ENCODE data around the gene SNX18. TPM values are rescaled to one million over a fixed set of nuclear protein-coding genes. Genes with fewer than 3 reads are reported as not detected.

The SNX18 gene
- total and polyA plus RNA-seq, 2 experiments from 2014 or later = 4.7 to 33.0 TPM

DNA sequence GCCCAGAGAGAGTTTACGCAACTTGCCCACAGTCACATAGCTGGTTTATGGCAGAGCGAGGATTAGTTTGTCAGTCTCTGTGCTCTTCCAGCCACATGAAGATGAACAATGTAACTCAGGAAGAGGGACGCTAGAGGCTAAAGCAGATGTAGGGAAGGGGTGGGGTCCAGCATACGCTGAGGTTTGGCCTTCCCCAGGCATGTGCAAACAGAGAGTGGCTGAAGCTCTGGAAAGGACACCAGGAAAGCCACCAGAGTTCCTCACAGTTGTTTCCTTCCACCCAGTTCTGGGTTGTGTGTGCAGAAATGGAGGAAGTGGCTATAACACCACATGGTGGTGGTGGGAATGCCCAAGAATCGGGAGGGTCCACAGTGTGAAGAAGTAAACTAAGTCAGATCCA lies 60.0 kb downstream of the SNX18 start:
- Histone ChIP-seq H2AFZ (no peak overlapping the region), H3K9me2 (ENCODE audit: insufficient read depth) (peaks cover 4% of the 10 kb centered on the region; the same call in 1 of the 2 replicates), H3F3A (replicated peaks; ENCODE audit: low read depth) (no peaks in the 10 kb centered on the region), H3K79me2 (replicated peaks; ENCODE audit: insufficient read depth) (no peaks in the 10 kb centered on the region), H3K36me3 (ENCODE audit: insufficient read depth) (no peaks in the 10 kb centered on the region), H3K4me2 (no peak overlapping the region), H3K4me1 (ENCODE audit: insufficient read depth) (no peaks in the 10 kb centered on the region), H3K4me3 (no peak overlapping the region), H4K20me1 (replicated peaks; ENCODE audit: insufficient read depth) (no peaks in the 10 kb centered on the region), H3K27ac (ENCODE audit: low read depth) (no peak overlapping the region), H3K27me3 (ENCODE audit: insufficient read depth) (no peaks in the 10 kb centered on the region)
- Mint-ChIP-seq H3K36me3 (ENCODE audit: low read depth) (no peaks in the 10 kb centered on the region), H3K9me3 (no peaks in the 10 kb centered on the region), H3K27me3 (ENCODE audit: insufficient read depth, low read depth, poor library complexity) (peaks cover 4% of the 10 kb centered on the region), H3K4me1 (peaks cover 9% of the 10 kb centered on the region; the same call in 2 of the 3 replicates), H3K27ac (no peak overlapping the region), H3K4me3 (no peak overlapping the region)
- no peak for TF ChIP-seq STAT1 (IDR thresholded peaks at IDR 0.05; ENCODE audit: unreplicated experiment)
- no peak for TF ChIP-seq ZNF114 (CRISPR knock-in tag; IDR thresholded peaks at IDR 0.05)
- no peak for TF ChIP-seq ETS1 (IDR thresholded peaks at IDR 0.05)
- DNase-seq (ENCODE audit: low spot score) = no peak
- ATAC-seq = no peak

DNA sequence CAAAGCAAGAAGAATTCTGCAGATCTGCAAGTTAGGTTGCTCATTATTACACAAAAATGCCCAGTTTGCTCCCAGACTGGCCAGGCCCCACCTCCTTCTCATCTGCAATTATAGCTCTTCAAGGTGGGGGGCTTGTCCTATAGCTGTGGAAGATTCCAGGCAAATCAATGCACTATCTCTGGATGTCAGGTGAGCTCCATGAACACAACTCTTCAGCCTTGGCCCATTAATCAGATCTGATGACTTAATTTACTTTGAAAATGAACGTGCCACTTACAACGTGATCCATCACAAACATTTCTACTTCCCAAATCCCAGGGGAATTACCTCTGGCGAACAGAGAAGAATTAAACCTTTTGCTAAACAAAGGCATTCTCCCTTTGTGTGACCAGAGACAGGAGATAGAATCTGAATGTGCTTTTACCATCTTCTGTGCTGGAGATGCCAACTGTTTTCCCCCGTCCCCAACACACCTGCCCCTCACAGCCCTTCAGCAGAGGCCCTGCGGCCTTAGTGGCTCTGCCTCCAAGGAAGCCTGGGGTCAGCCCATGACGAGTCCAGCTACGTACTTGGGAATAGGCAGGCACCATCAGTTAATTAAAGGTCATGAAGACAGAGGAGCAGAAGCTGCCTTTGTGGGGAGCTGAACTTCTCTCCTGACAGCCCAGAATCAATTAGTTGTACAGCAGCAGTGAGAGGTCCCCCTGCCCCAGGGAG lies 60.5 kb downstream of the SNX18 start:
- no peaks in the 10 kb centered on the region for H3K79me2 ChIP-seq (replicated peaks; ENCODE audit: insufficient read depth)
- no peak overlapping the region for H3K4me3 ChIP-seq
- peaks cover 9% of the 10 kb centered on the region; the same call in 2 of the 3 replicates for H3K4me1 Mint-ChIP-seq
- H3K9me3 Mint-ChIP-seq = no peaks in the 10 kb centered on the region
- no peaks in the 10 kb centered on the region for H3K36me3 Mint-ChIP-seq (ENCODE audit: low read depth)
- no peak for ATAC-seq
- H4K20me1 ChIP-seq (replicated peaks; ENCODE audit: insufficient read depth) = no peaks in the 10 kb centered on the region
- H3K36me3 ChIP-seq (ENCODE audit: insufficient read depth) = no peaks in the 10 kb centered on the region
- no peaks in the 10 kb centered on the region for H3K27me3 ChIP-seq (ENCODE audit: insufficient read depth)
- no peaks in the 10 kb centered on the region for H3K4me1 ChIP-seq (ENCODE audit: insufficient read depth)
- peaks cover 4% of the 10 kb centered on the region; the same call in 1 of the 2 replicates for H3K9me2 ChIP-seq (ENCODE audit: insufficient read depth)
- no peak overlapping the region for H3K4me3 Mint-ChIP-seq
- no peak for DNase-seq (ENCODE audit: low spot score)
- H2AFZ ChIP-seq = no peak overlapping the region
- no peak overlapping the region for H3K4me2 ChIP-seq
- no peaks in the 10 kb centered on the region for H3F3A ChIP-seq (replicated peaks; ENCODE audit: low read depth)
- H3K27ac Mint-ChIP-seq = no peak overlapping the region
- no peak overlapping the region for H3K27ac ChIP-seq (ENCODE audit: low read depth)
- H3K27me3 Mint-ChIP-seq (ENCODE audit: insufficient read depth, low read depth, poor library complexity) = peaks cover 4% of the 10 kb centered on the region
- no peak for TF ChIP-seq CREB1 (CRISPR knock-in tag; IDR thresholded peaks at IDR 0.05; ENCODE audit: low read depth)
- TF ChIP-seq, protein P1, sequence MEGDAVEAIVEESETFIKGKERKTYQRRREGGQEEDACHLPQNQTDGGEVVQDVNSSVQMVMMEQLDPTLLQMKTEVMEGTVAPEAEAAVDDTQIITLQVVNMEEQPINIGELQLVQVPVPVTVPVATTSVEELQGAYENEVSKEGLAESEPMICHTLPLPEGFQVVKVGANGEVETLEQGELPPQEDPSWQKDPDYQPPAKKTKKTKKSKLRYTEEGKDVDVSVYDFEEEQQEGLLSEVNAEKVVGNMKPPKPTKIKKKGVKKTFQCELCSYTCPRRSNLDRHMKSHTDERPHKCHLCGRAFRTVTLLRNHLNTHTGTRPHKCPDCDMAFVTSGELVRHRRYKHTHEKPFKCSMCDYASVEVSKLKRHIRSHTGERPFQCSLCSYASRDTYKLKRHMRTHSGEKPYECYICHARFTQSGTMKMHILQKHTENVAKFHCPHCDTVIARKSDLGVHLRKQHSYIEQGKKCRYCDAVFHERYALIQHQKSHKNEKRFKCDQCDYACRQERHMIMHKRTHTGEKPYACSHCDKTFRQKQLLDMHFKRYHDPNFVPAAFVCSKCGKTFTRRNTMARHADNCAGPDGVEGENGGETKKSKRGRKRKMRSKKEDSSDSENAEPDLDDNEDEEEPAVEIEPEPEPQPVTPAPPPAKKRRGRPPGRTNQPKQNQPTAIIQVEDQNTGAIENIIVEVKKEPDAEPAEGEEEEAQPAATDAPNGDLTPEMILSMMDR (conservative IDR thresholded peaks at IDR 0.05; ENCODE audit: low read depth in 2 of 2) = no peak
- TF ChIP-seq POLR2AphosphoS5 (IDR thresholded peaks at IDR 0.05; ENCODE audit: low read depth) = no peak
- TF ChIP-seq ETS1 (IDR thresholded peaks at IDR 0.05) = no peak
- TF ChIP-seq ZNF462 (CRISPR knock-in tag; IDR thresholded peaks at IDR 0.05) = no peak
- TF ChIP-seq EZH2 (IDR thresholded peaks at IDR 0.05; ENCODE audit: low read depth, unreplicated experiment) = no peak
- TF ChIP-seq ZNF114 (CRISPR knock-in tag; IDR thresholded peaks at IDR 0.05) = no peak
- no peak for TF ChIP-seq NANOG (IDR thresholded peaks at IDR 0.05; ENCODE audit: borderline replicate concordance)
- TF ChIP-seq EZH2phosphoT487 (IDR thresholded peaks at IDR 0.05; ENCODE audit: unreplicated experiment) = no peak
- TF ChIP-seq STAT1 (IDR thresholded peaks at IDR 0.05; ENCODE audit: unreplicated experiment) = no peak

All from GM23338 (cell line).